Measurements from ENCODE around the gene TMEM53.

DNA sequence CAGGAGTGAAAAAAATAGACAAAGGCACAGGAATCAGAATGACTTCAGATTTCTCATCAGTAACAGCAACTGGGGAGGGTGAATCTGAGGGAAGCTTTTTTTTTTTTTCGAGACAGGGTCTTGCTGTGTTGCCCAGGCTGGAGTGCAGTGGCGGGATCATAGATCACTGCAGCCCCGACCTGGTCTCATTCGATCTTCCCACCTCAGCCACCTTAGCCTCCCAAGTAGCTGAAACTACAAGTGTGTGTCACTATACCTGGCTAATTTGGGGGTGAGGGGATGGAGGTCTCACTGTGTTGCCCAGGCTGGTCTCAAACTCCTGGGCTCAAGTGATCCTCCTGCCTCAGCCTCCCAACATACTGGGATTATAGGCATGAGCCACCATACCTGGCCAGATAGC is 10.9 kb upstream of the TMEM53 start:
- TF ChIP-seq POLR2A (IDR thresholded peaks at IDR 0.05) (no peak), EP300 (IDR thresholded peaks at IDR 0.05) (no peak)
- TF ChIP-seq, protein P1, sequence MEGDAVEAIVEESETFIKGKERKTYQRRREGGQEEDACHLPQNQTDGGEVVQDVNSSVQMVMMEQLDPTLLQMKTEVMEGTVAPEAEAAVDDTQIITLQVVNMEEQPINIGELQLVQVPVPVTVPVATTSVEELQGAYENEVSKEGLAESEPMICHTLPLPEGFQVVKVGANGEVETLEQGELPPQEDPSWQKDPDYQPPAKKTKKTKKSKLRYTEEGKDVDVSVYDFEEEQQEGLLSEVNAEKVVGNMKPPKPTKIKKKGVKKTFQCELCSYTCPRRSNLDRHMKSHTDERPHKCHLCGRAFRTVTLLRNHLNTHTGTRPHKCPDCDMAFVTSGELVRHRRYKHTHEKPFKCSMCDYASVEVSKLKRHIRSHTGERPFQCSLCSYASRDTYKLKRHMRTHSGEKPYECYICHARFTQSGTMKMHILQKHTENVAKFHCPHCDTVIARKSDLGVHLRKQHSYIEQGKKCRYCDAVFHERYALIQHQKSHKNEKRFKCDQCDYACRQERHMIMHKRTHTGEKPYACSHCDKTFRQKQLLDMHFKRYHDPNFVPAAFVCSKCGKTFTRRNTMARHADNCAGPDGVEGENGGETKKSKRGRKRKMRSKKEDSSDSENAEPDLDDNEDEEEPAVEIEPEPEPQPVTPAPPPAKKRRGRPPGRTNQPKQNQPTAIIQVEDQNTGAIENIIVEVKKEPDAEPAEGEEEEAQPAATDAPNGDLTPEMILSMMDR (IDR thresholded peaks at IDR 0.05) = no peak

Data from ovary (tissue), 3 donors.